NCI-H146 treated with DMSO at 0.1 percent for 48 hours (cell line): Measurements from ENCODE around the gene INHBE.

ENCODE experiments used
- DNase-seq: peaks from one replicate; lab custom pipeline; 2025; ENCODE audit not compliant: unreplicated experiment; lab: John Stamatoyannopoulos, UW

The INHBE gene

DNA sequence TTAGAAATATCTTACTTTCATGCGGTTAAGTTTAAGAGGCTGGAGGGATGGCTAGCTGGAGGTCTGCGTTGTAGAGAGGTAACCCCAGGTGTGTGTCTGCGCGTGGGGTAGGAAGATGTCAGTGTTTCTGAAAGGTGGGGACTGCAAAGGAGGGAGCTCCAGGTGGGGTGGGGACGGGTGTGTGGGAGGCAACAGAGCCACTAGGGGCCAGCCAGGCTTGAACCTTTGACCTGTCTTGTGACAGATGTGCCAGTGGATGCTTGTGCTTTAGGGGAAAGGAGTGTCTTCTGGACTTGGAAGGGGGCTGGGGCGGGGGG, 5.3 kb downstream of the INHBE start:
- DNase-seq: no peak

- DNase-seq: no peak
Observed at GRCh38 chr12:57460841-57461275, 5.8 kb downstream of the INHBE start.

- DNase-seq: no peak
Observed at GRCh38 chr12:57461276-57461916, 6.3 kb downstream of the INHBE start.

GRCh38 chr12:57461917-57462250, 6.8 kb downstream of the INHBE start:
- no peak for DNase-seq

GRCh38 chr12:57462251-57462911, 7.3 kb downstream of the INHBE start:
- peak; percentile 89 for DNase-seq

GRCh38 chr12:57462912-57463253, 7.8 kb downstream of the INHBE start:
- DNase-seq: no peak

GRCh38 chr12:57464569-57464968, 9.5 kb downstream of the INHBE start:
- DNase-seq: no peak

DNA sequence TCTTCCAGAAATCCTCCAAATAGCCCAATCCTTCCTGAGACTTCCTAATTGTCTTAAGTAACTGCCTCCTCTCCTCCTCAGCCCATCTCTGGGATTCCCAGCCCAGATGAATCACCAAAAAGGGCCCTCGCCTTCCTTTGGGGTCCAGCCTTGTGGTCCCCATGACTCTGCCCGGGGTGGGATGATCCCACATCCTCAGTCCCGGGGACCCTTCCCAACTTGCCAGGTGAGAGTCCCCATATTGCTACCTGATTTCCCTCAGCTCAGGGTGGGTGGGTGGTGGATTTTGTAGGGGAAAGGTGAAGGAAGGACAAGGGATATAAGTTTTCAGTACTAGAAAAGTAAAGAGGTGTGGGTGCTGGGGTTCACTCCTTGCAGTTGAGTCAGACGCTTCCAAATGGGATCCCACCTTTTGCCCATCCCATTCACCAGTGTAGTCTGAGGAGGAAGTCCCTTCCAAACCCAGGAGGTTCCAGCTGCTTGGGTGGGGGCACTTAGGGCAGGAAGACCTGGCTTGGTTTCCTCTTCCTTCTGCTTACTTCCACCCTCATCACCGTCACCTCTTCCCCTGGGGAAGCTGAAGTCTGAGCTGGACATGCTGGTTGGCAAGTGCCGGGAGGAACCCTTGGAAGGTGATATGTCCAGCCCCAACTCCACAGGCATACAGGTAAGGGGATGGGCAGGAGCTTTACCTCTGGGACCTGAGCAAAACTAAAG, 10.1 kb downstream of the INHBE start:
- no peak for DNase-seq

GRCh38 chr12:57465747-57466505, 10.8 kb downstream of the INHBE start:
- DNase-seq: no peak

DNA sequence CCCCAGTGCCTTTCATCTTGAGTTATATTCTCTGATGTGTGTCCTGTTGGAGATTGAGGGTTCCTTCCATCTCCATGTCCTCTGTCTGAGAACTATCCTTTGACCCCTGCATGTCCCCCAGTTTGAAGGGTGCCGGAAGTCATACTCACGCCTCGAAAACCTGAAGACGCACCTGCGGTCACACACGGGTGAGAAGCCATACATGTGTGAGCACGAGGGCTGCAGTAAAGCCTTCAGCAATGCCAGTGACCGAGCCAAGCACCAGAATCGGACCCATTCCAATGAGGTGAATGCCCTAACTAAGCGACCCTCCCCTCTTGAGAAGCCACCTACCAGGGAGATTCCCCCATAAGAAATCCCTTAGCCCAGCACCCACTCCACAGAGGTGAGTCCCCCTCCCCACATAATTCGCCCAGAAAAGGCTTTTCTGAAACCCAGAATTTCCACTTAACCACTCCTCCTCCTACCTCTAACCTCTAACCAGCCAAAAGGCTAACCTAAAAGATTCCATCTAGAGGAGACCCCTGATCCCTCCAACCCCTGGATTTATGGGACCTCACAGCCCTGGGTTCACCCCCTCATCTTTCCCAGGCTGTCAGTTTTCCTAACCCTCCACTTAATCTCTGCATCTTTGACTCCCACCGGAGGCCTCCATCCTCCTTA, 12.2 kb downstream of the INHBE start:
- no peak for DNase-seq

DNA sequence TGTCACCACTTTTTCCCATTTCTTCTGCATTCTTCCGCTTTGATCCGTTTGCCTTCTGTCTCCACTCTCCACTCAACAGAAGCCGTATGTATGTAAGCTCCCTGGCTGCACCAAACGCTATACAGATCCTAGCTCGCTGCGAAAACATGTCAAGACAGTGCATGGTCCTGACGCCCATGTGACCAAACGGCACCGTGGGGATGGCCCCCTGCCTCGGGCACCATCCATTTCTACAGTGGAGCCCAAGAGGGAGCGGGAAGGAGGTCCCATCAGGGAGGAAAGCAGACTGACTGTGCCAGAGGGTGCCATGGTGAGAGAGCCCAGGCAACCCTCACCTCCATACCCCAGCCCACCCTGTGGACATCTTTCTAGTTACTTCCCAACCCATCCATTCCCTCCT, 12.8 kb downstream of the INHBE start:
- no peak for DNase-seq

GRCh38 chr12:57469296-57470164, 14.4 kb downstream of the INHBE start:
- no peak for DNase-seq

- no peak for DNase-seq
Observed at GRCh38 chr12:57470286-57470969, 15.3 kb downstream of the INHBE start.

DNA sequence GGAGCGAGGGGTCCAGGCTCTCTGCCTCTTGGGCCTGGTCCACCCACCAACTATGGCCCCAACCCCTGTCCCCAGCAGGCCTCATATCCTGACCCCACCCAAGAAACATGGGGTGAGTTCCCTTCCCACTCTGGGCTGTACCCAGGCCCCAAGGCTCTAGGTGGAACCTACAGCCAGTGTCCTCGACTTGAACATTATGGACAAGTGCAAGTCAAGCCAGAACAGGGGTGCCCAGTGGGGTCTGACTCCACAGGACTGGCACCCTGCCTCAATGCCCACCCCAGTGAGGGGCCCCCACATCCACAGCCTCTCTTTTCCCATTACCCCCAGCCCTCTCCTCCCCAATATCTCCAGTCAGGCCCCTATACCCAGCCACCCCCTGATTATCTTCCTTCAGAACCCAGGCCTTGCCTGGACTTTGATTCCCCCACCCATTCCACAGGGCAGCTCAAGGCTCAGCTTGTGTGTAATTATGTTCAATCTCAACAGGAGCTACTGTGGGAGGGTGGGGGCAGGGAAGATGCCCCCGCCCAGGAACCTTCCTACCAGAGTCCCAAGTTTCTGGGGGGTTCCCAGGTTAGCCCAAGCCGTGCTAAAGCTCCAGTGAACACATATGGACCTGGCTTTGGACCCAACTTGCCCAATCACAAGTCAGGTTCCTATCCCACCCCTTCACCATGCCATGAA, 16.0 kb downstream of the INHBE start:
- no peak for DNase-seq

GRCh38 chr12:57471661-57472060, 16.6 kb downstream of the INHBE start:
- DNase-seq: no peak

DNA sequence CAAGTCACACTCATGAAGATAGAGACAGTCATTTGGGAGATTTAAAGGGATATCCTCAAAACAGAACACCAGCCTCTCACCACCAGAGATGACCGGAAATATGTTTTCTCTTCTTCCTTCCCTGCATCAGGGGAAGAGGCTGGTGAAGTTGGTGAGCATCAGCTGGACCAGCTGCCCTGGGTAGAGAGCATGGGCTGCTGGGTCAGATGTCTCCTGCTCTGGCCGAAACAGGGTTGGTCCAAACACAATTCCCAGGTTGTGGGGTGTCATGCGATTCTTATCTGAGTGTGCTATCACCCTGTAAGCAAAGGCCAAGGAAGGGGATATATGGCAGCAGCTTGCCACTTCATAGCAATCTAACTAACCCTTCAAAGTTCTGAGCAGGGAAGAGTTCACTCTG, 17.3 kb downstream of the INHBE start:
- no peak for DNase-seq

DNA sequence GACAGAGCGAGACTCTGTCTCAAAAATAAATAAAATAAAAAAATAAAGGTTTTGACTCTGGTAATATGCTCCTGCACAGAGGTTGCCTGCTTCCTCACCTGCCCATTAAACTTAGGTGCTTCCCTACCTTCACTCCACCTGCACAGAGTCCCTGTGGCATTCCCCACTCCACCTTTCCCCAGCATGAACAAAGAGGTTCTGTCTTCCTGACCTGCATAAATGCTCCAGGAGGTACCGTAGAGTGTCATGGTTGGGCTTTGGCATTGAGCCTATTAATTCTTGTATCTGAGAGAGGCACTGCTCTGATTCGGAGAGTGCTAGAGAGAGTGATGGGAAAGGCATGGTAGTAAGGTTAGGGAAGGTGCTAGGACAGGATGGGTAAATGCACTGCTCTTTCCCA, 18.3 kb downstream of the INHBE start:
- no peak for DNase-seq

GRCh38 chr12:57473886-57474285, 18.8 kb downstream of the INHBE start:
- no peak for DNase-seq

DNA sequence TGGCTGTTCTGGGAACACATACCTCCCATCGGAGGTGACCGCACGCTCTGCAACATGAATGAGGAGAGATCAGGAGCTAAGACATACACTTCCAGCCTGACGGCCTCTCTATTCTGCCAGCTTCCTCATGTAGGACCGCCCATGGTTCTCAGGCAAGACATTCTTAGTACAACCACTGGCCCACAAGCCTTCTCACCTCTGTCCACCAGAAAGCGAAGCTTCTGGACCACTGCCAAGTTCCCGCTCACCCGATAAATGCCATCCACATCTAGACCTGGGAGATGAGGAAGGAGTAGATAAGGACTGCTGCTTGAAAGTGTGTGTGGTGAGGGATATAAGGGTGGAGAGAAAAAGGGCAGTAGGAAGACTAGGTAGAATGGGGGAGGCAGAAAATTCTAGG, 19.3 kb downstream of the INHBE start:
- DNase-seq: no peak
